SK-N-MC (cell line): ENCODE results near the gene REEP6.
A peak's percentile ranks its signal among the peaks of the same experiment; 100 is the strongest.

ENCODE experiments used
- DNase-seq: peaks from one replicate; pipeline ENCODE4 v3.0.0-alpha.2; 2011; ENCODE audit warnings: low read depth, low spot score
- H3K27ac ChIP-seq: fragments of 200-600 bp; sonication (generic); 2 replicates; pipeline ENCODE4 v1.5.1; 2016; ENCODE audit warnings: mixed run types
- H3K36me3 ChIP-seq: fragments of 200-600 bp; sonication (generic); 2 replicates; pipeline ENCODE4 v1.6.1; 2017; ENCODE audit warnings: antibody characterized with exemption, low read length, mixed read lengths; ENCODE audit not compliant: insufficient read depth
- H3K4me3 ChIP-seq: fragments of 200-600 bp; sonication (generic); 2 replicates; pipeline ENCODE4 v1.5.1; 2016
- H3K9ac ChIP-seq: fragments of 200-600 bp; sonication (generic); 2 replicates; pipeline ENCODE4 v1.8.0; 2017; ENCODE audit warnings: mixed run types, mixed read lengths; ENCODE audit not compliant: insufficient read length
- H3K9me3 ChIP-seq: fragments of 200-600 bp; sonication (generic); 2 replicates; pipeline ENCODE4 v1.6.1; 2017; ENCODE audit warnings: low read depth, mild to moderate bottlenecking, antibody characterized with exemption, low read length, moderate library complexity, mixed read lengths
- EZH2 ChIP-seq: fragments of 200-600 bp; sonication (generic); IDR thresholded peaks from one replicate; pipeline ENCODE4 v1.6.1; 2017; ENCODE audit warnings: antibody characterized with exemption
- FOXP2 ChIP-seq: optimal IDR thresholded peaks from 2 replicates; pipeline ENCODE3; 2011; ENCODE audit warnings: mild to moderate bottlenecking, moderate library complexity; ENCODE audit not compliant: insufficient read depth; ENCODE audit errors: extremely low read length, control extremely low read depth
- POLR2AphosphoS5 ChIP-seq: IDR thresholded peaks from 2 replicates; pipeline ENCODE4 v1.6.1; 2012; ENCODE audit warnings: mild to moderate bottlenecking, low read depth, low read length, borderline replicate concordance

The REEP6 gene

DNA sequence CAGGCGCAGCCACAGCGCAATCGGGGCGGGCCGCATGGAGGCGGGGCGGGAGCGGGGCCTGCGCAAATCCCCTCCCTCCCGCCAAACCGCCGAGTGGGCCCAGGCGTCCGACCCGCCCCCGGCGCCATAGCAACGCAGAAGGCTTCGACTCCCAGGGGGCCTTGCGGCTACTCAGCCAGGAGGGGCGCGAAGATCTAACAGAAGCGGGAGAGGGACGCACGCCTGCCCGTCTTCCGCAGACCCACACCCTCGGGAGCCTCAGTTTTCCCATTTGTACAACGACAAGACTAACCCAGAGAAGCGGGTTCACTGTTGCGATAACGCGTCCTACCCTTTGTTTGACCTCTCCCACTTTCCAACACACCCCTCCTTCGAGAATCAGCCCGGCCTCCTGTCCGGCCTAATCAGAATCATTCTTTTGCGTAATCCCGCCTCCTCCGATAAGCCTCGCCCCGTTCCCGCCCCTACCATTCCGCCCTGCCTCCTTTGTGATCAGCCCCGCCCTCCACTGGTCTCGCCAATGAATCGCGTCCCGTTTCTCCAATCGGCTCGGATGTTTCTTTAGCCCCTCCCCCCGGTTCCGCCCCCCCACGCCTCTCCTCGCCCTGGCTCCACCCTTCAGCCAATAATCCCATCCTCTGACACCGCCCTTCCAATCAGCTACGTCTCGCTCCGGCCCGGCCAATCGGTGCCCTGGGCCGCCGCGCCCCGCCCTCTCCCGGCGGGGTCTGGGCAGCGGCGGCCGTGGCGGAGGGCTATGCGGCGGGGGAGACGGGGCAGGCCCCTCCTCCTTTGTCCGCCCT, 469 bp upstream of the REEP6 start, which contains the start of gene PCSK4:
Gene PCSK4 (minus strand): TSS at position 40 of the 803 bp plus-strand sequence. CDS start 4 bp downstream, at position 36.
- TF ChIP-seq POLR2AphosphoS5 (peak; percentile 61; the same call in 1 of the 2 replicates), EZH2 (no peak)
- H3K9me3 ChIP-seq = no peaks in the 10 kb centered on the region
- no peaks in the 10 kb centered on the region for H3K36me3 ChIP-seq
- peak; percentile 96 for DNase-seq
- peak within 1 kb of the TSS; percentile 68 for H3K27ac ChIP-seq
- peak within 1 kb of the TSS; percentile 82 for H3K9ac ChIP-seq
- H3K4me3 ChIP-seq = peak within 1 kb of the TSS; percentile 88

DNA sequence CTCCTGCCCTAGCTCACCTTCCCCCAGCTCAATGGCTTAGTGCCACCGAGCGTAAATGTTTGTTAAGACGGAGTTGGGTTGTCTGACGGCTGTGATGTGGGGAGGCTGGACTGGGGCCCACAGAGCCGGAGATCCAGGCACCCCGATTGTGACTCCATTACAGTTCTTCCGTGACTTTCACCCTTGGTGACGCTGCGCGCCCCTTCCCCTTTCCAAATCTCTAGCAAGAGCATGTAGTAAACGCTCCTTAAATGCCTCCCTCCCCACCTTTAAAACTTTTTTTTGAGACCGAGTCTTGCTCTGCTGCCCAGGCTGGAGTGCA, 829 bp downstream of the REEP6 start:
- H3K9ac ChIP-seq = no peak overlapping the region
- TF ChIP-seq EZH2 (no peak), POLR2AphosphoS5 (no peak), FOXP2 (no peak)
- no peak for DNase-seq
- no peak overlapping the region for H3K4me3 ChIP-seq
- H3K9me3 ChIP-seq = no peaks in the 10 kb centered on the region
- H3K36me3 ChIP-seq = no peaks in the 10 kb centered on the region
- no peak overlapping the region for H3K27ac ChIP-seq

DNA sequence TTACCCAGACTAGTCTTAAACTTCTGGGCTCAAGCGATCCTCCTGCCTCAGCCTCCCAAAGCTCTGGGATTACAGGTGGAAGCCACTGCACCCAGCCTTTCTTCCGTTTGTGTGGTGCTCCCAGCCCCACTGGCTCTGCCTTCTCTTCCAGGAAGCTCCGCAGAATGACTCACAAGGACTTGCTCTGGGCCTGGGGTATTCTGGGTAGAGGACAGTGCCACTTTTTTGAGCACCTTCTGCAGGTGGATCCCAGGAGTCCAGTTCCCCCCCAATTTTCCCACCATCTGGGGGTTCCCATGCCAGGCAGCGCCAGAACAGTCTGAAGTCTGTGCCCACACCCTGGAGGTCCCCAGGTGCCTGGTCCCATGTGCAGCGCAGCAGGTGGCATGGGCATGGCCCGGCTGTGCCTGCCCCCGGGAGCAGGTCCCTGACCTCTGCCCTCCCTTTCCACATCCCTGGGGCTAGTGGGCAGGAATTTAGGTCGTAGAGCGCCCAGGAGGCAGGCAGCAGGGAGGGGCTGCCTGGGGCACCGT, 1.6 kb downstream of the REEP6 start:
- H3K9me3 ChIP-seq = no peaks in the 10 kb centered on the region
- TF ChIP-seq EZH2 (no peak), POLR2AphosphoS5 (no peak), FOXP2 (no peak)
- no peak overlapping the region for H3K4me3 ChIP-seq
- H3K36me3 ChIP-seq = no peaks in the 10 kb centered on the region
- H3K27ac ChIP-seq = no peak overlapping the region
- no peak overlapping the region for H3K9ac ChIP-seq
- DNase-seq = no peak

DNA sequence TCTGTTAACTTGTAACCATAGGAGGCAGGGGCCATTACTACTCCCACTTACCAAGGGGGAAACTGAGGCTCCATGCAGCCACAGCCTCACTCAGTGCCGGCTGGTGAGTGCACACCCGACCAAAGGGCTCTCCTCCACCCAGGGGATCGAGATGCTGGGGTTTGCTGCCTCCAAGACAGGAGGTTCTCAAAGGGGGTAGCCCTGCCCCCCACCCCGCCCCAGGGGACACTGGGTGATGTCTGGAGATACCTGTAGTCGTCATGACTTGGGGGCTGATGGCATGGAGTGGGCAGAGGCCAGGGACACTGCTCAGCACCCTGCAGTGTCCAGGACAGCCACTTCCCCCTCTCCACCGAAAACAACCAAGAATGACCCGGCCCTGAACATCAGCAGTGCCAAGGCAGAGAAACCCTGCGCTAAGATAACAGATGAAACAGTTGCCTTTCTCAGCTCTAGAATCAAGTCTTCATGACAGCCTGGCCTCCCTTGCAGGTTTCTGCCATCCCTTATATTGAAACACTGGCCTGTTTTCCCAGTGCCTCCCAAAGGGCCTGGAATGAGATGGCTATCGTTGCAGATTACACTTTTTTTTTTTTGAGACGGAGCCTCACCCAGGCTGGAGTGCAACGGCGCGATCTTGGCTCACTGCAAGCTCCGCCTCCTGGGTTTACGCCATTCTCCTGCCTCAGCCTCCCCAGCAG, 3.3 kb downstream of the REEP6 start:
- Histone ChIP-seq H3K4me3 (no peak overlapping the region), H3K9me3 (no peaks in the 10 kb centered on the region), H3K27ac (no peak overlapping the region), H3K36me3 (no peaks in the 10 kb centered on the region), H3K9ac (no peak overlapping the region)
- no peak for DNase-seq
- TF ChIP-seq EZH2 = no peak
- TF ChIP-seq FOXP2 = no peak

DNA sequence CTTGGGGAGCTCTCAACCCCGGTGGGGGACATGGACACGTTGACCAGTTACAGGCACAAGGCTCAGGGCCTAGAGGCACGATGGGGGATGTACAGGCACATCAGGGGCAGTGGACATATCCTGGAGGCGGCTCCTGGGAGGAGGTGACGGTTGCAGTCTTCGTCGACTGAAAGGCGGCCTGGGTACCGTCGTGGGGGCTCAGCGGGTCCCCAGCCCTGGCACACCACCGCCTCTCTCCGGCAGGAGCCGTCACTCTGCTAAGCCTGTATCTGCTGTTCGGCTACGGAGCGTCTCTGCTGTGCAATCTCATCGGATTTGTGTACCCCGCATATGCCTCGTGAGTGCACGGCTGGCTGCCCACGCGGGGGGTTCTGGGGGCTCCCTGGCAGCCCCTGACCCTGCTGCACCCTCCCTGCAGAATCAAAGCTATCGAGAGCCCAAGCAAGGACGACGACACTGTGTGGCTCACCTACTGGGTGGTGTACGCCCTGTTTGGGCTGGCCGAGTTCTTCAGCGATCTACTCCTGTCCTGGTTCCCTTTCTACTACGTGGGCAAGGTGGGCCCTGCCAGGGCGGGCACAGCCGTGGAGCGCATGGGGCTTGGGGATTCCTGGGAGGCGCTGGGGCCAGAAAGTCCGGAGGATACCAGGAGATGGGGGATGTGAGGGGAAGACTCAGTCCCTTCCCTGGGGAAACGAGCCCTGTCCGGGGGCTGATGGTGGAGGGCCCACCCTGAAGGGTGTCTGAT, 4.2 kb downstream of the REEP6 start:
- Histone ChIP-seq H3K27ac (no peak overlapping the region), H3K9ac (no peak overlapping the region), H3K9me3 (no peaks in the 10 kb centered on the region), H3K4me3 (no peak overlapping the region), H3K36me3 (no peaks in the 10 kb centered on the region)
- TF ChIP-seq FOXP2 = no peak
- TF ChIP-seq EZH2 = no peak
- no peak for TF ChIP-seq POLR2AphosphoS5
- DNase-seq = no peak

DNA sequence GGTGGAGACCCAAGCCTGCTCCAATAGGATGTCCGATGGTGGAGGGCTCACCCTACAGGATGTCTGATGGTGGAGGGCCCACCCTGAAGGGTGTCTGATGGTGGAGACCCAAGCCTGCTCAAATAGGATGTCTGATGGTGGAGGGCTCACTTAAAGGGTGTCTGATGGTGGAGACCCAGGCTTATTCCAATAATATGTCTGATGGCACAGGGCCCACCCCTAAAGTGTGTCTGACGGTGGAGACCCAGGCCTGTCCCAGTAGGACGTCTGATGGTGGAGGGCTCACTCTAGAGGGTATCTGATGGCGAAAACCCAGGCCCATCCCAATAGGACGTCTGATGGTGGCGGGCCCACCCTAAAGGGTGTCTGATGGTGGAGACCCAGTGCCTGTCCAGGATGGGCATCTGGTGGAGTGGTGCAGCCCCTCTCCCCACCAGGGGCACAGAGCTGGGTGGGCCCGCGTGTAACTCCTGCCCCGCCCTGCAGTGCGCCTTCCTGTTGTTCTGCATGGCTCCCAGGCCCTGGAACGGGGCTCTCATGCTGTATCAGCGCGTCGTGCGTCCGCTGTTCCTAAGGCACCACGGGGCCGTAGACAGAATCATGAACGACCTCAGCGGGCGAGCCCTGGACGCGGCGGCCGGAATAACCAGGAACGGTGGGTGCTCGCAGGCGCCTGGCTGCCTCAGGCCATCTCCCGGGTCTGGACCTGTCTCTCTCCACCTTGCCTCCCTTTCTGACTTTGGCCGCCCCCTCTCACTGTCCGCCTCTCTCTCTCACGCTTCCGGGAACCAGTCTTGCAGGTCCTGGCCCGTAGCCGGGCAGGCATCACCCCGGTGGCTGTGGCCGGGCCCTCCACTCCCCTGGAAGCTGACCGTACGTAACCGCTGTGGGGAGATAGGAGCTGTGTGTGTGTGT, 5.1 kb downstream of the REEP6 start:
- Histone ChIP-seq H3K27ac (no peak overlapping the region), H3K36me3 (no peaks in the 10 kb centered on the region), H3K9ac (no peak overlapping the region), H3K4me3 (no peak overlapping the region), H3K9me3 (no peaks in the 10 kb centered on the region)
- DNase-seq = no peak
- TF ChIP-seq EZH2 (no peak), FOXP2 (no peak), POLR2AphosphoS5 (no peak)

DNA sequence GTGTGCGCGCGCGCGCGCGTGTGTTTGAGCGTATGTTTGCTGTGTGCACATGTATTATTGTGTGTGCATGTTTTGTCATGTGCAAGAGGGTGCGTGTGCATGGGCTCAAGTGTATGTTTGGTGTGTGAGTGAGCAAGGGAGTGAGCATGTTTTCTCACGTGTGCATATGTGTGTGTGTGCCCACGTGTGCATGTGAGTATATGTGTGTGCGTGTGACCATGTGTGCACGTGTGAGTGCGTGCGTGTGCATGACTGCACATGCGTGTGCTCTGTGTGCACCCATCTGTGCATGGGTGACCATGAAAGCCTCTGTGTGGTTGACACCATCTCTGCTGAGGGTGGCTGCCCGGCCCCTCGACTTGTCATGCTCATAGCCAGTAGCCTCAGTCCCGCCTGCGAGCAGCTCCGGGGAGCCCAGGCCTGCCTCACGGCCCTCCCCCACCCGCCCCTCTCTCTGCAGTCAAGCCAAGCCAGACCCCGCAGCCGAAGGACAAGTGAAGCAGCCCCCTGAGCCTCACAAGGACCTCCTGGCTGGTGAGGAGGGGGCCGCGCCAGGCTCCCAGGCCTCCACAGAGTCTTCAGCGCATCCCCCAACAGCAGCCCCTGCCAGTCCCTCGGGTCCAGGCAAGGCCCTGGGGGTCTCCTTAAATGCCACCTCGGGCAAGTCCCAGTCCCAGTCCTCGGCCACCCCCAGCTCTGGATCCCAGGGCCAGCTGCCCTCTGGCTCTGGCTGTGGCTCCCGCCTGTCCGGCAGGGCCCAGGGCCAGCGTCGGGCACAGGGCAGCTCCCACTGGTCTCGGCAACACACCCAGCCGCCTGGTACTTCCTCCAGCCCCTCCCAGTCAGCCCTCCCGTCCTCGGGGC, 6.0 kb downstream of the REEP6 start:
- no peak for TF ChIP-seq POLR2AphosphoS5
- Histone ChIP-seq H3K27ac (no peak overlapping the region), H3K9me3 (no peaks in the 10 kb centered on the region), H3K4me3 (no peak overlapping the region), H3K36me3 (no peaks in the 10 kb centered on the region), H3K9ac (no peak overlapping the region)
- DNase-seq = no peak
